ENCODE results near the gene CERK. TPM values are rescaled to one million over a fixed set of nuclear protein-coding genes. Genes with fewer than 3 reads are reported as not detected.

The CERK gene
- total and polyA plus RNA-seq, 9 of the 15 experiments (the other 6 are each of a cell fraction or from before 2014, with no cell fraction given), result 1.1 to 14.9 (median 8.7) TPM

- no peak for TF ChIP-seq ZMIZ1 (IDR thresholded peaks at IDR 0.05; ENCODE audit: low read depth in 2 of 2, low read length in 2 of 2)
- TF ChIP-seq NFATC3 (IDR thresholded peaks at IDR 0.05), result no peak
- no peak for TF ChIP-seq ZNF165 (CRISPR knock-in tag; IDR thresholded peaks at IDR 0.05; ENCODE audit: borderline replicate concordance)
- TF ChIP-seq CTCF (IDR thresholded peaks at IDR 0.05 in 2 of 3, conservative IDR thresholded peaks at IDR 0.05 in 1 of 3; ENCODE audit: insufficient read depth in 2 of 3, low read depth in 1 of 3, low read length in 3 of 3), result peak; percentile 54 to 55 (median 54)
- TF ChIP-seq PRMT5 (CRISPR knock-in tag; IDR thresholded peaks at IDR 0.05), result no peak
- no peak for TF ChIP-seq UBTF (IDR thresholded peaks at IDR 0.05; ENCODE audit: borderline replicate concordance in 1 of 2, low read depth in 2 of 2, low read length in 2 of 2)
- TF ChIP-seq TEAD1 (CRISPR knock-in tag; IDR thresholded peaks at IDR 0.05), result no peak
- TF ChIP-seq JUN (IDR thresholded peaks at IDR 0.05; ENCODE audit: borderline replicate concordance, low read depth, low read length), result no peak
- TF ChIP-seq JUN (CRISPR knock-in tag; IDR thresholded peaks at IDR 0.05; ENCODE audit: borderline replicate concordance), result no peak
- TF ChIP-seq ZEB2 (IDR thresholded peaks at IDR 0.05), result no peak
- 0 out of 2 replicates have a peak, but pooled peaks have one; percentile 34 for TF ChIP-seq ZBTB7A (IDR thresholded peaks at IDR 0.05; ENCODE audit: borderline replicate concordance, control insufficient read depth, low read depth, low read length)
- TF ChIP-seq RCOR1 (IDR thresholded peaks at IDR 0.05; ENCODE audit: borderline replicate concordance in 1 of 2, low read depth in 2 of 2, low read length in 2 of 2), result no peak
Measured at GRCh38 chr22:46681010-46681409, 57.0 kb downstream of the CERK start (continued).
